Measurements from ENCODE around the gene SPEN. TPM values are rescaled to one million over a fixed set of nuclear protein-coding genes. Genes with fewer than 3 reads are reported as not detected.

The SPEN gene
- total and polyA plus RNA-seq, 9 of the 15 experiments (the other 6 are each of a cell fraction or from before 2014, with no cell fraction given): 5.7 to 87.5 (median 27.2) TPM

GRCh38 chr1:15848143-15848928 is 829 bp downstream of the SPEN start (continued):
- TF ChIP-seq, protein P1, sequence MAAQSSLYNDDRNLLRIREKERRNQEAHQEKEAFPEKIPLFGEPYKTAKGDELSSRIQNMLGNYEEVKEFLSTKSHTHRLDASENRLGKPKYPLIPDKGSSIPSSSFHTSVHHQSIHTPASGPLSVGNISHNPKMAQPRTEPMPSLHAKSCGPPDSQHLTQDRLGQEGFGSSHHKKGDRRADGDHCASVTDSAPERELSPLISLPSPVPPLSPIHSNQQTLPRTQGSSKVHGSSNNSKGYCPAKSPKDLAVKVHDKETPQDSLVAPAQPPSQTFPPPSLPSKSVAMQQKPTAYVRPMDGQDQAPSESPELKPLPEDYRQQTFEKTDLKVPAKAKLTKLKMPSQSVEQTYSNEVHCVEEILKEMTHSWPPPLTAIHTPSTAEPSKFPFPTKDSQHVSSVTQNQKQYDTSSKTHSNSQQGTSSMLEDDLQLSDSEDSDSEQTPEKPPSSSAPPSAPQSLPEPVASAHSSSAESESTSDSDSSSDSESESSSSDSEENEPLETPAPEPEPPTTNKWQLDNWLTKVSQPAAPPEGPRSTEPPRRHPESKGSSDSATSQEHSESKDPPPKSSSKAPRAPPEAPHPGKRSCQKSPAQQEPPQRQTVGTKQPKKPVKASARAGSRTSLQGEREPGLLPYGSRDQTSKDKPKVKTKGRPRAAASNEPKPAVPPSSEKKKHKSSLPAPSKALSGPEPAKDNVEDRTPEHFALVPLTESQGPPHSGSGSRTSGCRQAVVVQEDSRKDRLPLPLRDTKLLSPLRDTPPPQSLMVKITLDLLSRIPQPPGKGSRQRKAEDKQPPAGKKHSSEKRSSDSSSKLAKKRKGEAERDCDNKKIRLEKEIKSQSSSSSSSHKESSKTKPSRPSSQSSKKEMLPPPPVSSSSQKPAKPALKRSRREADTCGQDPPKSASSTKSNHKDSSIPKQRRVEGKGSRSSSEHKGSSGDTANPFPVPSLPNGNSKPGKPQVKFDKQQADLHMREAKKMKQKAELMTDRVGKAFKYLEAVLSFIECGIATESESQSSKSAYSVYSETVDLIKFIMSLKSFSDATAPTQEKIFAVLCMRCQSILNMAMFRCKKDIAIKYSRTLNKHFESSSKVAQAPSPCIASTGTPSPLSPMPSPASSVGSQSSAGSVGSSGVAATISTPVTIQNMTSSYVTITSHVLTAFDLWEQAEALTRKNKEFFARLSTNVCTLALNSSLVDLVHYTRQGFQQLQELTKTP (IDR thresholded peaks at IDR 0.05; ENCODE audit: low read depth in 1 of 2, partially characterized antibody in 2 of 2): no peak
- TF ChIP-seq PRDM10 (IDR thresholded peaks at IDR 0.05; ENCODE audit: partially characterized antibody): no peak
- 0 out of 2 replicates have a peak, but pooled peaks have one; percentile 7 for TF ChIP-seq THAP7 (CRISPR knock-in tag; IDR thresholded peaks at IDR 0.05)
- TF ChIP-seq, protein P2, sequence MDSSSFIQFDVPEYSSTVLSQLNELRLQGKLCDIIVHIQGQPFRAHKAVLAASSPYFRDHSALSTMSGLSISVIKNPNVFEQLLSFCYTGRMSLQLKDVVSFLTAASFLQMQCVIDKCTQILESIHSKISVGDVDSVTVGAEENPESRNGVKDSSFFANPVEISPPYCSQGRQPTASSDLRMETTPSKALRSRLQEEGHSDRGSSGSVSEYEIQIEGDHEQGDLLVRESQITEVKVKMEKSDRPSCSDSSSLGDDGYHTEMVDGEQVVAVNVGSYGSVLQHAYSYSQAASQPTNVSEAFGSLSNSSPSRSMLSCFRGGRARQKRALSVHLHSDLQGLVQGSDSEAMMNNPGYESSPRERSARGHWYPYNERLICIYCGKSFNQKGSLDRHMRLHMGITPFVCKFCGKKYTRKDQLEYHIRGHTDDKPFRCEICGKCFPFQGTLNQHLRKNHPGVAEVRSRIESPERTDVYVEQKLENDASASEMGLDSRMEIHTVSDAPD (CRISPR knock-in tag; IDR thresholded peaks at IDR 0.05): no peak
- TF ChIP-seq, protein P3, sequence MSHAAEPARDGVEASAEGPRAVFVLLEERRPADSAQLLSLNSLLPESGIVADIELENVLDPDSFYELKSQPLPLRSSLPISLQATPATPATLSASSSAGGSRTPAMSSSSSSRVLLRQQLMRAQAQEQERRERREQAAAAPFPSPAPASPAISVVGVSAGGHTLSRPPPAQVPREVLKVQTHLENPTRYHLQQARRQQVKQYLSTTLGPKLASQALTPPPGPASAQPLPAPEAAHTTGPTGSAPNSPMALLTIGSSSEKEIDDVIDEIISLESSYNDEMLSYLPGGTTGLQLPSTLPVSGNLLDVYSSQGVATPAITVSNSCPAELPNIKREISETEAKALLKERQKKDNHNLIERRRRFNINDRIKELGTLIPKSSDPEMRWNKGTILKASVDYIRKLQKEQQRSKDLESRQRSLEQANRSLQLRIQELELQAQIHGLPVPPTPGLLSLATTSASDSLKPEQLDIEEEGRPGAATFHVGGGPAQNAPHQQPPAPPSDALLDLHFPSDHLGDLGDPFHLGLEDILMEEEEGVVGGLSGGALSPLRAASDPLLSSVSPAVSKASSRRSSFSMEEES (CRISPR knock-in tag; IDR thresholded peaks at IDR 0.05): no peak
- no peak for TF ChIP-seq ZC3H8 (IDR thresholded peaks at IDR 0.05)
- no peak; the same call in 1 of the 2 replicates for TF ChIP-seq E4F1 (CRISPR knock-in tag; IDR thresholded peaks at IDR 0.05; ENCODE audit: borderline replicate concordance)
- no peak for TF ChIP-seq ZNF175 (CRISPR knock-in tag; IDR thresholded peaks at IDR 0.05; ENCODE audit: low read depth)
- no peak for TF ChIP-seq ZNF384 (IDR thresholded peaks at IDR 0.05; ENCODE audit: low read depth, low read length)
- no peak for TF ChIP-seq HCFC1 (IDR thresholded peaks at IDR 0.05; ENCODE audit: low read depth, low read length)

Measured in K562 (cell line).